Erythroblast (primary cell): Measurements from ENCODE around the gene TRPM3.

Source experiments
- GATA1 ChIP-seq: IDR thresholded peaks from 2 replicates; pipeline ENCODE4 v1.6.1; 2011; ENCODE audit warnings: low read depth, mild to moderate bottlenecking, control low read depth, low read length, moderate library complexity
- POLR2A ChIP-seq: IDR thresholded peaks from 2 replicates; pipeline ENCODE4 v1.6.1; 2011; ENCODE audit warnings: mild to moderate bottlenecking, low read length

DNA sequence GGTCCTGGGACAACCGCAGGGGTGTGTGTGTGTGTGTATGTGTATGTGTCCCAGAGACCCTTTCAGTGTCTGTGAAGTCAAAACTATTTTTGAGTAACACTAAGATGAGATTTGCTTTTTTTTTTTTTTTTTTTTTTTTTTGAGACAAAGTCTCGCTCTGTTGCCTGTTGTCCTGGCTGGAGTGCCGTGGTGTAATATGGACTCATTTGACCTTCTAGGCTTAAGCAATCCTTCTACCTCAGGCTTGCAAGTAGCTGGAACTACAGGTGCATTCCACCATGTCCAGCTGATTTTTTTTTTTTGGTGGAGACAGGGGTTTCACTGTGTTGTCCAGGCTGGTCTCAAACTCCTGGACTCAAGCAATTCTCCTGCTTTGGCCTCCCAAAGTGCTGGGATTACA is 609.6 kb downstream of the TRPM3 start:
- TF ChIP-seq POLR2A (no peak), GATA1 (no peak)
